Activated CD4-positive, alpha-beta T cell treated with anti-CD3 and anti-CD28 coated beads, Interleukin-2, amount 50 U/mL, for 48 hours (primary cell): Measurements from ENCODE around the gene PHF13.

Source experiments
- DNase-seq, 2 experiments: peaks; one replicate each; pipeline ENCODE4 v3.0.0-alpha.2; 2020

The PHF13 gene

DNA sequence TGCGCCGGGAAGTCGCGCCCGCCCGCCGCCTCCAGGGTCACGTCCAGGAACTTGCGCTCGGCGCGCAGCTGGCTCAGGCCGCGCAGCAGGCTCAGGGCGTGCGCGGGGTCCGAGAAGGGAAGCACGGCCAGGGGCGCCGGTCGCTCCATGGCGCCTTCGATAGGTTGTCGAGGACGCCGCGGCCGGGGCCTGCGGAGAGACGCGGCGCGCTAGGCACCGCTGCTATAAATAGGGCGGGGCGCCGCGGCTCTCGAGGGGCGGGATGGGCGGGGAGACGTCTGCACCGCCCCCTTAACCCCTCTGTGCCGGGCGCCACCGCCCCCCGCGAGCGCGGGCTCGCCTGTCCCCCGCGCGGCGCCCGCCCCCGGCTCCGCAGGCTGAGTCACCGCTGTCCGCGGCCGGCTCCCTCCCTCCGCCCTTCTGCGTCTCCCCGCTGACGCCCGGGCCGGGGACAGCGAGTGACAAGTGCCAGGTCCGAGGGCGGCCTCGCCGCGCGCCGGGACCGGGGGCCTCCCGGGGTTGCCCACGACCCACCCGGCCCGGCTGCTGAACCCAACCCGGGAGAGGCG is 10.8 kb upstream of the PHF13 start, which contains the start of gene KLHL21:
TSS of gene KLHL21 (minus strand) at position 201 of the 569 bp plus-strand sequence. CDS start at position 149, 52 bp downstream.
- peak; percentile 87 to 91 for DNase-seq

DNA sequence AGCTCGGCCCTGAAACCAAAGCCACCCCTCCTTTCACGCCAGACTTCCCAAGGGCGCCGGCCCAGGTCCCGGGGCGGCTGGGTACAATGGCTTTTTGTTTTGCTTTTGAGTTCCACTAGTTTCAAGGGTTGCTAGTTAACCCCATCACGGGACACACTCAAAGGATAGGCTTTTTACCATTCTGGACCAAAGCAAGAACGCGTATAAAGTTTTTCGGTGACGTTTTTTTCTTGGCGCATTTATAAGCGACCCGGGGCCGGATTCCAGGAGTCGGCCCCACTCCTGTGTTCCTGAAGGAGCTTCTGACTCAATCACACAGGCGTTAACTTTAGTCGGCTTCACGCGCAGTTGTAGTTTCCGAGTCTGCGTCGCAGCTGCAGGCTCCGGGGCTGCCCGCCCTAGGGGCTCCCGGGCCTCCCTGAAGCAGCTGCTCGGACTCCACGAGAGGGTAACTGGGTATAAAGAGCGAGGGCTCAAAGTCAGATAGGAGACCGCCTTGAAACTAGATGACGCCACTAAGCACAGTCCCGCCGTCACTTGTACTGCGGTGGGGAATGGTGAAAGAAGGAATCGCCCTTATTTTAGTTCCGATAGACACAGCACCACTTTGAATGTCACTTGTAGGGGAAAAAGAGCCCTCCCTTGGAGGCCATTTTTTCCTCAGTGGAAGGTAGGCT is 10.2 kb upstream of the PHF13 start:
- DNase-seq = peak; percentile 58 to 63

DNA sequence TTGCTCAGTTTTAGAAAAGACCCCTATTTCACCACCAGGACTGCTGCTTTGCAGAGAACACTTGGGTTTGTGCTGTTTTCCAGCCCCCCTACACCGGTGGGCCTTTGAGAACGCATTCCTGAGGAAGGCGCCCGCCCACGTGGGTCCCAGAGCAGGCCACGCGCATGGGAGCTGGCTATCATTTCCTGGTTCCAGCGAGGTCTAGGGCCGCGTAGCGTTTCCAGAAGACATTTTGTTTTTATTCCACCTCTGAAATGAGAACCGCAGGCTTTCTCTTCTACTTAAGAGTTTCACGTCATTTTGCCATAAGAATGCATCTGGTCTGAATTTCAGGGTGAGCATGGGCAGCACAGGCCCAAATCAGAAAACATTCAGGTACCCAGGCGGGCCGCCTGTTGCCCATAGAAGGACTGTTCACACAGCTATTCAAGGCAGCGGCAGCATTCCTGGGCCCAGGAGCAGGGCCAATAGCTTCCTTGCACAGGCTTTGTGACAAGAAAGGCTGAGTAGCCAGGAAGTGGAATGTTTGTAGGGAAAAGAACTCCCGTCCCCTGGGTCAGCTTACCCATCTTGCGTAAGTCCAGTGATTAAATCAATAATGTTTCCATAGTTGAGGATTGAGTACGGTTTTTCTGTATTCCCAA is 9.5 kb upstream of the PHF13 start:
- peak; percentile 35 to 46 for DNase-seq

DNA sequence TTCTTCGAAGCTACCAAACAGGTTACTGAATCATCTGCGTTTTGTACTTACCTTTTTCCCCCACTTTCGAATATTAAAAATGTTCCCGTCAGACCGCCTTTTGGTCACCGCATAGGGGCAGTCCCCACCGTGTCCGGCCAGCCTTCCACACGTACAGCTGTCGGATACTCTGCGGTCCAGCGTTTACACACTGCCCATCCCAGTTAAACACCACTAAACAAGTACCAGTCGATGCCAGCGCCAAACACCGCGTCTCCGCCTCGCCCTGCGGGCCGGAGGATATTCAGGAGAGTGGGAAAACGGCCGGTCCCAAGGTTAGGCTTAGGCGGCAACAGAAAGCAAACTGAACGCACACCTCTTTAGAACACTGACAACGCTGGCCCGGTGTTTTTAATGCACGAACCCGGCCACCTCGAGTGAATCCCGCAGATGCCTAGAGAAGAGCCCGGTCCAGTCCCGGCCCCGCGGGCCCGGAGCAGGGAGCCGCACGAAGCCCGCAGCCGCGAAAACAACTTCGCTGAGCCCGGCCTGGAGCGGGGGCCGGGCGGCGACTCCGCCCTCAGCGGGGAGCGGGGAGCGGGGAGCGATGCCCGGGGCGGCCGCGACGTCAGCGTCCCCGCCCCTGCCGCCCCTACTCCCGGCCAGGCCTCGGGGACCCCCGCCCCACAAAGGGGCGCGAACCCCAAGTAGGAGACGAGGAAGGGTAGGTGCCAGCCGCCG is 730 bp upstream of the PHF13 start:
- no peak for DNase-seq

DNA sequence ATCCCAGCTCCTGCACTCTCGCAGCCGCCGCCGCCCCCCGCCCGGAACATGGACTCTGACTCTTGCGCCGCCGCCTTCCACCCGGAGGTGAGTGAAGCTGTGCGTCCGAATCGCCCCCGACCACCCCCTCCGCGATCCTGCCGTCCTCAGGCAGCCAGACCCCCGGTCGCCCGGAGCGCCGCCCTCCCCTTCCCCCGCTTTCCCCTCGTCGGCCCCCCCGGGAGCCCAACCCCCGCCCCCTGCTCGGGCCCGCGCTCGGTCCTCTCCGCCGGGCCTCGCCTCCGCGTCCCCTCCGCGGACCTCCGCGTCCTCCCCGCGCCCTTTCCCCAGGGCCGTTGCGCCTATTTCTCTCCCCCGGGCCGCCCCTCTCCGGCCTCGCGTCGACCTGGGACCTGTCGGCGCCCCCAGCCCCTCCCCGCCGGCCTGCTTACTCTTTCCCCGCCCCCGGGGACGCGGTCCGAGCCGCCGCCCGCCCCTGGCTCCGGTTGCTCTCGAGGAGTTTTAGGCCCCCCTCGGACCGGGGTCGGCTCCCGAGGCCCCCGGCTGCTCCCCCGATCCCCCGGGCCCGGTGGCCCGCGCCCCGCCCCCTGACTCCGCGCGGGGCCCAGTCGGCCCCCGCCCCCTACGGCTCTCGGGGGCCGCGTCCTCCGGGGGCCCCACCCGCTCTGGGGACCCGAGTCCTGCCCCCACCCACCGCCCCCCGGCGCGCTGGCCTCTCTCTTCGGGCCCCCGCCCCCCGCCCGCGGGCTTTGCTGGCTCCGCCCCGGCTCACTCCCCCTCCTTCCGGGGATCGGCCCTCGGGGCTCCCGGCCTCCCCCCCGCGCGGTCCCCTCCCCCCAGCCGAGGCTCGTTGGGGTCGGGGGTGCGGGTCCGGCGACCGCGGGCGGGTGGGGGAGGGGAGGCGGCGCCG is 743 bp downstream of the PHF13 start:
- DNase-seq = peak; percentile 61 to 65

DNA sequence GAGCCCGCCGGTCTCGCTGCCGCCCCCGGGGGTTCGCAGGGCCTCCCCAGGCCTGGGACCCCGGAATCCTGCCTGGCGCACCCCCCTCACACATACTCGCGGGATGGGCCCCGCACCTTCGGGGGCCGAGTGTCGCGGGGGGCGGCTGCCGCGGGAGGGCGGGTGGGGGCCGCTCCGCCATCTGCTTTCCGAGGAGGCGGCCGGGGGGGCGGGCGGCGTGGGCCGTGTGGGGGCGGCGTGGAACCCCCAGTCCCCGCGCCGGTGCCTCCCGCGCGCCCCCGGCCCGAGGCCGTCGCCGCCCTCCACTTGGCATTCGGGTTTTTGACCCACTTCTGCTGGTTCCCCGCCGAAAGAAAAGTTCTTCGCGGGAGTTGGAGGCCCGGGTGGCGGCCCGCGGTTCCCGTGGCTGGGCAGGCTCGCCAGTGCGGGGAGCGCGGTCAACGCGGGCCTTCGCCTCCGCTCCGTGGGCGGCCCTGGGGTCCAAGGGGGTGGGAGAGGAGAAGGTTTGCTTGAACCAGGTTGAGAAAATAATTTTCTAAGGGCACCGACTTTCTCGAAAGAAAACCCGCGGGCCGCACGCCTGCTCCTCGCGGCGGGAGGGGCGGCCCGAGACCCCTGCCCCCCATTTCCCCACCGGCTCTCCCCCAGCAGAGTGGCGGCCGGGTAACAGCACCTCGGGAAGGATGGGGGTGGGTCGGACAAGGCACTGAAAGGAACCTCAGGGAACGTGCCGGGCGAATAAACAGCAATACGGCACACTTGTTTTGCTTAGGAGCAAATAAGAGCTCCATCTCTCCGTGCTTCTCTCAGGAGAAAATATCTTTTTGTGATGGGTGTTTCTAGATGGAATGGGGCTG is 1.6 kb downstream of the PHF13 start:
- DNase-seq = no peak

DNA sequence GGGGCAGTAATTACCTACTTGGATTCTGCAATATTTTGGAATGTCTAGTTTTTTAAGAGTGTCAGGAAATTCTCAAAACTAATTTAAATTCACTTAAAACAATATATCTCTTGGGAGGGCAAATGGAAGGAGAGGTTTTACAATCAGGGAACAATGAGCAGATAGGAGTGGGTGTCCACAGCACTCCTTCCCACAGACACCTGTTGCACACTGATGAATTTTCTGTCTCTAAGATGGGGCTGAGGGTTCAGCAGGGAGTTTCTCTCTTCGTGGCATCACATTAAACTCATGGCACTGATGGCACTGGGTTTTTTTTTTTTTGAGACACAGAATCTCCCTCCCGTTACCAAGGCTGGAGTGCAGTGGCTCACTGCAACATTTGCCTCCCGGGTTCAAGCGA is 5.5 kb downstream of the PHF13 start:
- DNase-seq = no peak

DNA sequence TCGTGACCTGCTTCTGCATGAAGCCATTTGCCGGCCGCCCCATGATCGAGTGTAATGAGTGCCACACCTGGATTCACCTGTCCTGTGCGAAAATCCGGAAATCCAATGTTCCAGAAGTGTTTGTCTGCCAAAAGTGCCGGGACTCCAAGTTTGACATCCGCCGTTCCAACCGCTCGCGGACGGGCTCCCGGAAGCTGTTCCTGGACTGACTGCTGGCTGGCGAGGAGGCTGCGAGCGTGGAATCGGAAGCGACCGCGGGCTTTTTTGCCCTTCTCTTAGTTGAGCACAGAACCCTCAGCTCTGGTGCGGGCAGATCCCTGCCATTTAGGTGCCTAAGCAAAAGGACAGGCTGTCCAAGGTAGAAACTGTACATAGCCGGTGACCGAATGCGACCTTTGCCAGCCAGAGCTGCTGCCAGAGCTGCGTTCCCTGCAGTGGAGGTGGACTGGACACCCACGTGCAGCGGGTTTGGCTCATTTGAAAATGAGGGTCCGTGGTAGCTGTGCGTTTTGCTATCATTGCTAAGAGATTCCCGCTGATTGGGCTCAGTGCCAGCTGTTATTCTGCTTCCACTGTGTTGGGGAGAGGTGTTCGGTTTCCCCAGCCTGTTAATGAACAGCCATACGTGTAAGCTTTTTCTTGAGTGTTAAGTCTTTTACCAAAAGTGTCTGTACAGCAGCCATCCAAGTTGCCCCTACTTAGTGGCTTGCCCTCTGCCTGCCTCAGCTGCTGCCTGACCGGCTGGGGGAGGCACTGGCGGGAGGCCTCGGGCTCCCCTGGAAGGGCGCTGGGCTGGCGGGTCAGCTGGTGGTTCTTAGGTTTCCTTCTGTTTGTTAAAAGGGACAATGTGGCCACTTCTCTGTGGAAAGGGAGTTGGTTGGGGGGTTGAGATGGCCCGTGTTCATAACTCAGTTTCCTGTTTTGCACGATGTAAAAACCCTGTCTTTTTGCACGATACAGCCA is 8.2 kb downstream of the PHF13 start:
- DNase-seq = no peak

DNA sequence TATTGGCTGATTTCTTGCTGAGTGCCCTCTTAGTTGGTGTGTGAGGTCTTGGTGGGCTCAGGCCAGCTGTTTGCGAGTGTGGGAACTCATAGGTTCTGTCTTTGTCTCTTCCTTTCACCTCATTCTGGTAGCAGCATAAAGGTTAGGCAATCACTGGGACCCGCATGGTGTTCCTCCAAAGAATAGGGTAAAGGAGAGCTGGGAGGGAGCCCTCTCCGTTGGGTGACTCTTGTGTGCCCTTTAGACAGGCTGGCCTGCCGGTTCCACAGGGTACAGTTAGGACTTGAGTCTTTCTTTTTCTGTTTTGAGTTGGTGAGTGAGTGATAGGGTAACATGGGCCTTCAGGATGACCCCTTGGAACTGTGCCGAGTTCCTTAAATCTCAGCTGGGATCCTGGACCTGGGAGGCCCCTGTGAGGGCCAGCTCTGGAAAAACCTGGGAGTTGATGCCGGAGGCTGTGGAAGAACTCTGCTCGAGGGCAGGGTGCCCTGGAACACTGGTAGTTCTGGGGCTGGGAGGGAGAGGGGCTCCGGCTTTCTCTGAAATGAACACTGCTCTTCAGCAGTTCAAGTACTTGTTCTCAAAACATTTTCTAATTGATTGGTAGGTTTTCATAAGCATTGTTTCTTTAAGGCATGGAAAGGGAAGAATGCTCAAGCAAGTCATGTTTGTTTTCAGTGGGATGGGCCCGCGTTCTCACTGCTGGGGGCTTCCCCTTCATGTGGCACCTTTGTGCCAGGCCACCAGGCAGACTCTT is 9.0 kb downstream of the PHF13 start:
- DNase-seq = no peak

DNA sequence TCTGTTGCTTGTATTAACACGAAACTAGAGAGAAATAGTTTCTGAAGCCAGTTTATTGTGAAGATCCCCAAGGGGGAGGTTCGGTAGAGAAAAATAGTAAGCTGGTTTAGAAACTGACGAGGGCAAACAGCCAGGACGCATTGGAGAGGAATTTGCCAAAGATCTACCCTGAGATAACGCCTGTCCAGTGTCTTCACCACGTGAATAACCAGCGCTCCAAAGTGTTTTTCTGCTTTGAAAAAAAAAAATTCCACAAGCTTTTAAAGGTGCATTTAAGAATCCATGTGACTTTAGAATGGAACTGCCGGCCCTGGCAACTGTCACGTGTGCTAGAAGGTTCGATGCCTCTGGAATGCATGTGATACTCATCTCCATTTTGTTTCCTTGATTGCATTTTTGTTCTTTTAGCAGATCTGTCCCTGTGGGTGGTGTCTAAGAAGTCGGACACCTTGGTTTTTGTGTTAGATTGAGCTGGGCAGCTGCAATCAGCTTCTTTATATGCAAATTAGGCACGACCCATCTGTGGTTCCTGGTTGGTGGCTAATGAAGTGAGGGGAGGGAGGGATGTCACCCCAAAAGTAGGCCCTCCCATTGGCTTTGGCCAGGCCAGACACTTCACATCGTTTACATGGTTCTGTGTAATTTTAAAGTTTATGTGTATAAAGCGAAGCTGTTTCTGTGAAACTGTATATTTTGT is 9.9 kb downstream of the PHF13 start:
- no peak for DNase-seq

DNA sequence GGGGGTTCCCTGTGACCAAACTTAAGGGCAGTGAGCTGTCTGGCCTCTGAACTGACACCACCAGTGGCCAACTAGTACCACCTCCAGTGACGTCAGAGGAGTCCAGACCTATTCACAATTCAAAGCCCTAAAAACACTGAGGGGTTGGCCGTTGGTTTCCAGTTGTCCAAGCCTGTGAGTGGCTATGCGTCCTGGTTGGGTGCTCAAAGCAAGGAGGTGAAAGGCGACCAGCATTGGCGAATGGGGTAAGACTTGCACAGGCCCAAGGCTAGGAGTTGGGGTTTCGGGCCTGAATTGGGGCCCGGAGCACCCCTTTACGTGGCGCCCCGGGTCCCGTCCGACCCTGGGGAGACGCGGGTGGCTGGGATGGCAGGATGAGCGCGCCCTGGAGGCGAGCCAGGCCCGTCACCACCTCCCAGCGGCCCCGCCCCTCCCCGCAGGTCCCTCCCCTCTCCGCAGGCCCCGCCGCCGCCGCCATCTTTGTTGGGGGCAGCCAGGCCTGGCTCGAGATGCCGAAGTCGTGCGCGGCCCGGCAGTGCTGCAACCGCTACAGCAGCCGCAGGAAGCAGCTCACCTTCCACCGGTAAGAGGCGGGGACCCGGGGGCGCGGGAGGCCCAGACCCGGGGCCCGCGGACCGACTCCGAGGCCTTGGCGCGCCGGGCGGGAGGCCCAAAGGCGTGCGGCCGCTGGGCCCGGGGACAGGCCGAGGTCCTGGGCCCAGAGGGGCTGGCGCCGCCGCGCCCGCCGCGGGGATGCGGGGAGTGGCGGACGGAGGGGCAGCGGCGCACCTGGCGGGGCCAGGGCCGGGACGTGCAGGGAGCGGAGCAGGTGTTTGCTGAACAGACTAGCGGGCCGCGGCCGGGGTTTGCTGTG is 11.4 kb downstream of the PHF13 start, which contains the start of gene THAP3:
TSS of gene THAP3 (plus strand) at position 159 of the 874 bp plus-strand sequence. CDS start at position 510, 351 bp downstream.
- DNase-seq = peak; percentile 90

DNA sequence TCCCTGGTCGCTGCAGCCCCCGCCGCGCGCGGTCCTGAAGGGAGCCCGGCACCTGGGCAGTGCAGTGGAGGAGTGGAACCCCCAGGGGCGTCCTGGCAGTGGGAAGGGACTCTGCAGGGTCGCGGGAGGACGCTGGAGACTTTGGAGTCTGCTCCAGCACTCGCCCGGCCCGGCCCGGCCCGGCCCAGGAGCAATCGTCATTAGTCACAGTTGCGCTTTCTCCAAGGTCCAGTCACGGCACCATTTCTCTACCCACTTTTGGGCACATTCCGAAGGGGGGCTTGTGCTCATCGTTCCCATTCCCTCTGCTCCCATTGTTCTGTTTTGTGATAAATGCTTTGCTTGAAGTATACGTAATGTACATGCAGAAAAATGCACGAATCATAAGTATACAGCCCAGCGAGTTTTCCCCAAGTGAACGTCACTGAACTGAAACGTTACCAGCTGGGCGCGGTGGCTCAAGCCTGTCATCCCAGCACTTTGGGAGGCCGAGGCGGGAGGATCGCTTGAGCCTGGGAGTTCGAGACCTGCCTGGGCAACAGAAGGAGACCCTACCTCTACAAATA is 12.1 kb downstream of the PHF13 start:
- peak; percentile 27 to 42 for DNase-seq

DNA sequence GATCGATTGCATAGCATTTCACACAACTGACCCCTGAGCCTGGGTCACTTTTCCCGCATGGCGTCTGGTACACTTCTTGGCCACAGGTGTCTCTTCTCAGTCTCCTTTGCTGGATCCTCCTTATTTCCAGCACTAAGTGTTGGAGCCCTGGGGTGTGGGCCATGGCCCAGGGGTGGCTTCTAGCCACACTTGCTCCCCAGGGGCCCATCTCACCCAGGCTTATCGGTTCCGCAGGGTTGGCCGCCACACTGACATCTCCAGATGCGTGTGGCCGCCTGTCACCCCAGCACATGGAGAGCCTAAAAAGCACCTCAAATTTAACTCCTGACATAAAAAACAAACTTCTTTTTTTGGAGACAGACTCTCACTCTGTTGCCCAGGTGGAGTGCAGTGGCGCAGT is 13.5 kb downstream of the PHF13 start:
- no peak for DNase-seq

DNA sequence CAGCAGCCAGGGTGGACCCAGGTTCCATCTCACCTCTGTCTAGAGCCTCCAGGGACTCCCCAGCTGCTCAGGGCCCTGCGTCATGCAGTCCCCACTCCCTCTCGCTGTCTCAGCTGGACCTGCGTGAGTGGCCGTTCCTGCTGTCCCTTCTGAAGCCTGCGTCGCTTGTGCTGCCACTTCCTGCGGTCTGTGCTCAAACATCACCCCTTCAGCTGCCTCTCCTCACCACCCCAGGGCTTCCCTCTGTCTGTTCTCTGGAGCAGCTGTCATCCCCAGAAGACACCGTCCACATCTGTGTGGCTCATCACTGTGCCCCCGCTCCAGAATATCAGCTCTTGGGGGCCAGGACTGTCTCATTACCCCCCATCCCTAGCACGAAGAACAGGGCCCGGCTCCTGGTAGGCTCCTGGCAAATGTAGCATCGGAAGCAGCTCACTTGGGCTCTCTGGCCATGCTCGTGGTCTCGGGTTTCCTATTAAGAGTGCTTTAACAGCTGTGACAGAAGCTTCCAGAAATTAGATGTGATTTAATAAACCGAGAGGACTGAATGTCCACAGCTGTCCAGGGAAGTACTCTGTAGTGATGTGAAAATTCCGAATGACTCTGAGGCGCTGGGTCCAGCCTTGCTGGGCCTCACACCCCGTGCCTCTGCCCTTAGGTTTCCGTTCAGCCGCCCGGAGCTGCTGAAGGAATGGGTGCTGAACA is 14.5 kb downstream of the PHF13 start:
- no peak for DNase-seq

DNA sequence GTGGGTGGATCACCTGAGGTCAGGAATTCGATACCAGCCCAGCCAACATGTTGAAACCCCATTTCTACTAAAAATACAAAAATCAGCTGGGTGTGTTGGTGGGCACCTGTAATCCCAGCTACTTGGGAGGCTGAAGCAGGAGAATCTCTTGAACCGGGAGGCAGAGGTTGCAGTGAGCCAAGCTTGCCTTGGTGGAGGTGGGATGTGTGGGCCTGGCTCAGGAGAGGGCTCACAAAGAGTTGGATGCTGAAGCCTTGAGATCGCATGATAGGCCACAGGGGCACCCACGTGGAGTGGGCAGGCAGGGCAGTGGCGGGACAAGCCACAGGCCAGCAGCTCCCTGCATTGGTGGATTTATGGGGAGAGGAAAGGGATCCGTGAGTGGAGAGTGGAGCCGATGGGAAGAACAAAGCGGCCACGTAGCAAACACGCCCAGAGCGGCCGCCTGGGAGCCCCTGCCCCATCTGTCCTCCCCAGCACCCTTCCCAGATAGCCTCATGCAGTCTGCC is 15.5 kb downstream of the PHF13 start:
- DNase-seq = no peak

DNA sequence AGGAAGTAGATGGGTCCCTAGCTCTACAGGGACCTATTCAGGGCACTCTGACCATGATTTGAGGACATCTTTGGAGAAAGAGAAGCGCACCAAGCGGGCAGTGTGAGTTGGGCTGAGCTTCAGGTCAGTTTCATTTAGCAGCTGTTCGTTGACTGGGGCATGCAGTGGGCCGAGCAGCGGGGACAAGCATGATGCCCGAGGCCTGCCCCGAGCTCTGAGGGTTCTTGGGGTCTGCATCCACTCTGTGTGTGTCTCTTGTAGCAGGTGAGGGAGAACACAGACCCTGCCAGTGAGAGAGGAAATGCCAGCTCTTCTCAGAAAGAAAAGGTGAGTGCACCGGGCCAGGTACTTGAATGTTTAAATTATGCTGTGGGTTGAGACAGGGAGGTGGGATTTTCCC is 16.5 kb downstream of the PHF13 start:
- DNase-seq = no peak
